ENCODE data around the gene GPR32.

Gene GPR32

GRCh38 chr19:50739914-50740426 lies 30.3 kb upstream of the GPR32 start (continued):
- TF ChIP-seq ZBTB11 (tag by site-specific recombination; conservative IDR thresholded peaks at IDR 0.05; ENCODE audit: low read depth) (no peak), ZBTB20 (tag by site-specific recombination; IDR thresholded peaks at IDR 0.05) (no peak), ZNF544 (tag by site-specific recombination; IDR thresholded peaks at IDR 0.05) (no peak), ZNF37A (tag by site-specific recombination; IDR thresholded peaks at IDR 0.05) (no peak), ZBTB26 (tag by site-specific recombination; optimal IDR thresholded peaks at IDR 0.05) (no peak), BCL6B (tag by site-specific recombination; IDR thresholded peaks at IDR 0.05) (no peak), ZNF121 (tag by site-specific recombination; IDR thresholded peaks at IDR 0.05) (no peak), REPIN1 (tag by site-specific recombination; IDR thresholded peaks at IDR 0.05; ENCODE audit: low read depth) (no peak), WT1 (tag by site-specific recombination; IDR thresholded peaks at IDR 0.05) (no peak), ZNF692 (tag by site-specific recombination; IDR thresholded peaks at IDR 0.05) (no peak), GLI4 (tag by site-specific recombination; IDR thresholded peaks at IDR 0.05) (no peak)

GRCh38 chr19:50741179-50741933 lies 28.9 kb upstream of the GPR32 start:
- no peaks in the 10 kb centered on the region for H3K4me1 ChIP-seq (ENCODE audit: control insufficient read depth, insufficient read depth, low read length)
- H3K27ac ChIP-seq (ENCODE audit: extremely low read depth, low read depth, low read length): no peak overlapping the region
- H3K9me3 ChIP-seq (ENCODE audit: control insufficient read depth, insufficient read depth, low read depth, low read length): no peaks in the 10 kb centered on the region
- TF ChIP-seq ZFP41 (tag by site-specific recombination; IDR thresholded peaks at IDR 0.05; ENCODE audit: borderline replicate concordance) (no peak), INSM2 (tag by site-specific recombination; IDR thresholded peaks at IDR 0.05) (no peak), ZFP69B (tag by site-specific recombination; IDR thresholded peaks at IDR 0.05) (no peak), GLIS1 (tag by site-specific recombination; IDR thresholded peaks at IDR 0.05) (no peak), REST (tag by site-specific recombination; IDR thresholded peaks at IDR 0.05) (no peak)
- H3K36me3 ChIP-seq (ENCODE audit: control insufficient read depth in 2 of 2, insufficient read depth in 1 of 2, low read length in 2 of 2): no peaks in the 10 kb centered on the region
- no peak overlapping the region for H3K4me3 ChIP-seq (ENCODE audit: low read depth, low read length)
- ChIA-PET POLR2A (interaction anchor here (0.8 kb wide), 1 partner anchor 17 kb away, joined by 3 read pairs; no protein-coding TSS in a partner anchor), CTCF (interaction anchor here (0.9 to 1.4 kb wide), 3 partner anchors 16 to 36 kb away, joined by 3 read pairs; no protein-coding TSS in a partner anchor)
